ENCODE data around the gene AMHR2. TPM values are rescaled to one million over a fixed set of nuclear protein-coding genes. Genes with fewer than 3 reads are reported as not detected.
A peak's percentile ranks its signal among the peaks of the same experiment; 100 is the strongest.
"Not testable (repeated sequence)": the region's sequence is repeated elsewhere in the genome, so short reads cannot be mapped to it uniquely, and the experiment has no call there.

AMHR2 gene
- total and polyA plus RNA-seq, 4 donors: 0.23 to 0.61 (median 0.50) TPM; not detected in 1

DNA sequence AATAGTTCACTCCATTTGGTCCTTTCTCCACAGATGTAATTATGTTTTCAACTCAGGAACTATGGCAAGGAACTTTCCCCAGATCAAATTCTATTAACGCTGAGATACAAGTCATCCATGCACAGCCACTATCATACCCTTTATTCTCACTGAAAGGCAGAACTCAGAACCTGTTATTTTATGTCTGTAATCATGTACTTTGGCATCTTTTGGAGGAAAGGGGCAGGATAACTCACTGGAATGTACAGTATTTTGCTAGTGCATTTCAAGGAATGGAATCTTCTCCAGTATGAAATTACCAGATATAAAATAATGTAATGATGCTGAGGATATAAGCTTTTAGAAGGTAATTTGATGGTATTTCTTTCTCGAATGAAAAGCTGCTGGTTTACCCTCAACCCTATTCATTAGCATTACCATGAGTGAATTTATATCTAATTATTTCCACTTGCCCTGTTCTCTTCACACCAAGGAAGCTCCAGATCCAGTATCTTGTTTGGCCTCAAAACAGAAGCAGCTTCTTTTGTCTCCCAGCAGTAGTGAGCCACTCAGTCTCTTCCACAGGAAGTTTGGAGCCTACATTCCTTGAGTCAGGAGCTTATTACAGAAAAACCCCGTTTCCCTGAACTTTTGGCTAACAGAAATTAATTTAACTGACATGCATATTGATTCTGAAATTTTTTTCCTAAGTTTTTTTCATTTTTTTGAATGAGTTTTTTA, 10.0 kb upstream of the AMHR2 start:
- H3K4me3 ChIP-seq (ENCODE audit: low read depth, low read length): no peak overlapping the region
- peak overlapping the region; percentile 29 for H3K27ac ChIP-seq (ENCODE audit: low read depth, low read length)
- peaks cover 30% of the 10 kb centered on the region for H3K36me3 ChIP-seq (ENCODE audit: control insufficient read depth, insufficient read depth, low read length)
- peak in 1 of 6 donors; percentile 25 for DNase-seq (ENCODE audit: low read depth in 4 of 6, low spot score in 6 of 6)
- no peaks in the 10 kb centered on the region for H3K9me3 ChIP-seq (ENCODE audit: control insufficient read depth, insufficient read depth, low read length)
- H3K4me1 ChIP-seq (ENCODE audit: control insufficient read depth, insufficient read depth, low read length): no peaks in the 10 kb centered on the region
- no peaks in the 10 kb centered on the region for H3K27me3 ChIP-seq (ENCODE audit: control insufficient read depth, insufficient read depth, low read length)
- WGBS (ENCODE audit: insufficient coverage): no CpG with 5 or more reads among the region's 3 CpGs

DNA sequence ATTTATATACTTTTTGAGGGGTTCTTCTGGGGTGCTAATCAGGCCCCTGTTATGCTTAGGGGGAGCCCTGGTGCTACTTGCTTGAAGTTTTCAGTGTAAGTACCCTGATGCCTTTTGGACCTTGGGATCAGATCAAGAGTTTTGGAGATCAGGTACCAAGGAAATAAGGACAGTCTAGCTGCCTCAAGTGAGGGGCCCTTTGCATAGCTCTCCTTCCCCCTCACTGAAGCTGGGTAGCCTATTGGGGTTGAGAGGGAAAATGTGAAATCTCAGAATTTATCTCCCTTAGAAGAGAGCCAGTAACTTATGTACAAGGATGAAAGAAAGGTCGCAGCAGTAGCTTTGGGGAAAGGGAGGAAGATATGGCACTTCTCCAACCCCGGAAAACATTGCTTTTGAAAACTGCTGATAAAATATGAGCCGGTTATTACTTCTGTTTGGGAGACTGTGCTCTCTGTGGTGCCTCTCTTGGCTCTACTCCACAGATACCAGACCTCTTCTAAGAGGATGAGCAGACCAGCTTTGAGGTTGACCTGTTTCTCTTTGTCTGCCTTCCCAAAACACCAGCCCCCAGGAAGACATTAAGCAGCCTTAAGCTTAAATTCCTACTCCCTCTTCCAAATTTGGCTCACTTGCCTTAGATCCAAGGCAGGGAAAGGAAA, 8.8 kb upstream of the AMHR2 start:
- H3K27me3 ChIP-seq (ENCODE audit: control insufficient read depth, insufficient read depth, low read length): no peaks in the 10 kb centered on the region
- H3K36me3 ChIP-seq (ENCODE audit: control insufficient read depth, insufficient read depth, low read length): peaks cover 19% of the 10 kb centered on the region
- no peaks in the 10 kb centered on the region for H3K9me3 ChIP-seq (ENCODE audit: control insufficient read depth, insufficient read depth, low read length)
- peak in 1 of 6 donors; percentile 48 for DNase-seq (ENCODE audit: low read depth in 4 of 6, low spot score in 6 of 6)
- WGBS (ENCODE audit: insufficient coverage): 34% methylated on average over 2 of the region's 3 CpGs
- peak overlapping the region; percentile 53 for H3K27ac ChIP-seq (ENCODE audit: low read depth, low read length)
- no peak overlapping the region for H3K4me3 ChIP-seq (ENCODE audit: low read depth, low read length)
- H3K4me1 ChIP-seq (ENCODE audit: control insufficient read depth, insufficient read depth, low read length): no peaks in the 10 kb centered on the region

GRCh38 chr12:53415752-53416389, 7.8 kb upstream of the AMHR2 start:
- H3K27ac ChIP-seq (ENCODE audit: low read depth, low read length): peak overlapping the region; percentile 53
- not testable (repeated sequence) for H3K4me3 ChIP-seq (ENCODE audit: low read depth, low read length); H3K27me3 ChIP-seq (ENCODE audit: control insufficient read depth, insufficient read depth, low read length); H3K9me3 ChIP-seq (ENCODE audit: control insufficient read depth, insufficient read depth, low read length); H3K4me1 ChIP-seq (ENCODE audit: control insufficient read depth, insufficient read depth, low read length); H3K36me3 ChIP-seq (ENCODE audit: control insufficient read depth, insufficient read depth, low read length); DNase-seq (ENCODE audit: low read depth in 4 of 6, low spot score in 6 of 6)
- 70% methylated on average over 1 of the region's 2 CpGs for WGBS (ENCODE audit: insufficient coverage)

GRCh38 chr12:53417291-53417816, 6.3 kb upstream of the AMHR2 start:
- WGBS (ENCODE audit: insufficient coverage): no CpG with 5 or more reads among the region's 9 CpGs

DNA sequence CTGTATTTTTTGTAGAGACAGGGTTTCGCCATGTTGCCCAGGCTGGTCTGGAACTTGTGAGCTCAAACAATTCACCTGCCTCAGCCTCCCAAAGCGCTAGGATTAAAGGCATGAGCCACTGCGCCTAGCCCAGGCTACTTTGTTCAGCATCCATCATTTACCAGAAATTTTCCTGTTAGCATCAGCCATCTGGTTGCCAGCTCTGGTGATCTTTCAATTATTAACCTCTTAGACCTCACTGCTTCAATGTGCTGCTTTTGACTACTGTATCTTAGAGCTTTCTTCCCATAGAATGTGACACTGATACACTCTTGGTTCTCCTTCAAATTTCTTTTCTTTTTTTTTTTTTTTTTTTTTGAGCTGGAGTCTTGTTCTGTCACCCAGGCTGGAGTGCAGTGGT, 5.4 kb upstream of the AMHR2 start:
- no peaks in the 10 kb centered on the region for H3K9me3 ChIP-seq (ENCODE audit: control insufficient read depth, insufficient read depth, low read length)
- no peak for DNase-seq (ENCODE audit: low read depth in 4 of 6, low spot score in 6 of 6)
- H3K27ac ChIP-seq (ENCODE audit: low read depth, low read length): no peak overlapping the region
- H3K4me1 ChIP-seq (ENCODE audit: control insufficient read depth, insufficient read depth, low read length): no peaks in the 10 kb centered on the region
- H3K4me3 ChIP-seq (ENCODE audit: low read depth, low read length): no peak overlapping the region
- WGBS (ENCODE audit: insufficient coverage): 93% methylated on average over 3 of the region's 3 CpGs
- H3K27me3 ChIP-seq (ENCODE audit: control insufficient read depth, insufficient read depth, low read length): no peaks in the 10 kb centered on the region
- H3K36me3 ChIP-seq (ENCODE audit: control insufficient read depth, insufficient read depth, low read length): no peaks in the 10 kb centered on the region

More at GRCh38 chr12:53417291-53417816, 6.3 kb upstream of the AMHR2 start:
- not testable (repeated sequence) for H3K36me3 ChIP-seq (ENCODE audit: control insufficient read depth, insufficient read depth, low read length); H3K27ac ChIP-seq (ENCODE audit: low read depth, low read length); H3K4me3 ChIP-seq (ENCODE audit: low read depth, low read length); DNase-seq (ENCODE audit: low read depth in 4 of 6, low spot score in 6 of 6); H3K9me3 ChIP-seq (ENCODE audit: control insufficient read depth, insufficient read depth, low read length); H3K27me3 ChIP-seq (ENCODE audit: control insufficient read depth, insufficient read depth, low read length); H3K4me1 ChIP-seq (ENCODE audit: control insufficient read depth, insufficient read depth, low read length)

- 93% methylated on average over 2 of the region's 2 CpGs for WGBS (ENCODE audit: insufficient coverage)
- no peaks in the 10 kb centered on the region for H3K4me1 ChIP-seq (ENCODE audit: control insufficient read depth, insufficient read depth, low read length)
- DNase-seq (ENCODE audit: low read depth in 4 of 6, low spot score in 6 of 6): no peak
- H3K4me3 ChIP-seq (ENCODE audit: low read depth, low read length): no peak overlapping the region
- H3K9me3 ChIP-seq (ENCODE audit: control insufficient read depth, insufficient read depth, low read length): no peaks in the 10 kb centered on the region
- H3K36me3 ChIP-seq (ENCODE audit: control insufficient read depth, insufficient read depth, low read length): no peaks in the 10 kb centered on the region
- H3K27me3 ChIP-seq (ENCODE audit: control insufficient read depth, insufficient read depth, low read length): no peaks in the 10 kb centered on the region
- no peak overlapping the region for H3K27ac ChIP-seq (ENCODE audit: low read depth, low read length)
Measured at GRCh38 chr12:53419756-53420155, 3.9 kb upstream of the AMHR2 start.

GRCh38 chr12:53422247-53422646, 1.4 kb upstream of the AMHR2 start:
- H3K4me3 ChIP-seq (ENCODE audit: low read depth, low read length); H3K27ac ChIP-seq (ENCODE audit: low read depth, low read length); H3K9me3 ChIP-seq (ENCODE audit: control insufficient read depth, insufficient read depth, low read length); H3K27me3 ChIP-seq (ENCODE audit: control insufficient read depth, insufficient read depth, low read length); DNase-seq (ENCODE audit: low read depth in 4 of 6, low spot score in 6 of 6); H3K36me3 ChIP-seq (ENCODE audit: control insufficient read depth, insufficient read depth, low read length); H3K4me1 ChIP-seq (ENCODE audit: control insufficient read depth, insufficient read depth, low read length): not testable (repeated sequence)
- no CpG with 5 or more reads among the region's 12 CpGs for WGBS (ENCODE audit: insufficient coverage)

GRCh38 chr12:53424626-53425514, 1.2 kb downstream of the AMHR2 start:
- 85% methylated on average over 9 of the region's 9 CpGs for WGBS (ENCODE audit: insufficient coverage)
- H3K4me3 ChIP-seq (ENCODE audit: low read depth, low read length): no peak overlapping the region
- no peaks in the 10 kb centered on the region for H3K36me3 ChIP-seq (ENCODE audit: control insufficient read depth, insufficient read depth, low read length)
- DNase-seq (ENCODE audit: low read depth in 4 of 6, low spot score in 6 of 6): no peak
- H3K27me3 ChIP-seq (ENCODE audit: control insufficient read depth, insufficient read depth, low read length): no peaks in the 10 kb centered on the region
- H3K4me1 ChIP-seq (ENCODE audit: control insufficient read depth, insufficient read depth, low read length): no peaks in the 10 kb centered on the region
- H3K27ac ChIP-seq (ENCODE audit: low read depth, low read length): no peak overlapping the region
- H3K9me3 ChIP-seq (ENCODE audit: control insufficient read depth, insufficient read depth, low read length): no peaks in the 10 kb centered on the region

DNA sequence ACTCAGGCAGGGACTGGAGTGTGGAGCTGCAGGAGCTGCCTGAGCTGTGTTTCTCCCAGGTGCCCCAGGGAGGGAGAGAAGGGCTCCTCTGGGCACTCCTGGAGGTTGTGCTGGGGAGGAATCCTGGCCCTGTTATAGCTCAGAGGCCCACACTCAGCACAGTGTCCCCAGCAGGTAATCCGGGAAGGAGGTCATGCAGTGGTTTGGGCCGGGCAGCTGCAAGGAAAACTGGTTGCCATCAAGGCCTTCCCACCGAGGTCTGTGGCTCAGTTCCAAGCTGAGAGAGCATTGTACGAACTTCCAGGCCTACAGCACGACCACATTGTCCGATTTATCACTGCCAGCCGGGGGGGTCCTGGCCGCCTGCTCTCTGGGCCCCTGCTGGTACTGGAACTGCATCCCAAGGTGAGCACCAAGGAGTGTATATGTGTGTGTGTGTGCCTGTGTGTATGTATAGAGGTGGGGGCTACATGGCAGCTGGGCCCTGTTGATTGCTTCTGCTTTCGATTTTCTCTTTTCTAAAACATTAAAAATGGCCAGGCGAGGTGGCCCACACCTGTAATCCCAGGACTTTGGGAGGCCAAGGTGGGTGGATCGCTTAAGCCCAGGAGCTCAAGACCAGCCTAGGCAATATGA, 2.0 kb downstream of the AMHR2 start:
- H3K4me1 ChIP-seq (ENCODE audit: control insufficient read depth, insufficient read depth, low read length): no peaks in the 10 kb centered on the region
- DNase-seq (ENCODE audit: low read depth in 4 of 6, low spot score in 6 of 6): no peak
- H3K27me3 ChIP-seq (ENCODE audit: control insufficient read depth, insufficient read depth, low read length): no peaks in the 10 kb centered on the region
- 60% methylated on average over 10 of the region's 11 CpGs for WGBS (ENCODE audit: insufficient coverage)
- no peak overlapping the region for H3K4me3 ChIP-seq (ENCODE audit: low read depth, low read length)
- no peaks in the 10 kb centered on the region for H3K9me3 ChIP-seq (ENCODE audit: control insufficient read depth, insufficient read depth, low read length)
- no peak overlapping the region for H3K27ac ChIP-seq (ENCODE audit: low read depth, low read length)
- H3K36me3 ChIP-seq (ENCODE audit: control insufficient read depth, insufficient read depth, low read length): no peaks in the 10 kb centered on the region

Measured in spinal cord (tissue), 10 donors.